ENCODE measurements around the gene EML6. TPM values are rescaled to one million over a fixed set of nuclear protein-coding genes. Genes with fewer than 3 reads are reported as not detected.
A peak's percentile ranks its signal among the peaks of the same experiment; 100 is the strongest.

The EML6 gene
- total and polyA plus RNA-seq, 4 donors: 0.94 to 5.1 (median 2.0) TPM

GRCh38 chr2:54977149-54977548 is 253.7 kb downstream of the EML6 start:
- WGBS, 2 donors: 26 to 34% methylated on average over 2 of the region's 2 CpGs
- Histone ChIP-seq H3K4me1 (ENCODE audit: control insufficient read depth in 5 of 5, insufficient read depth in 5 of 5, low read length in 5 of 5) (peaks cover 0 to 24% (median 9%) of the 10 kb centered on the region in 5 donors), H3K9me3 (ENCODE audit: control insufficient read depth in 4 of 4, insufficient read depth in 3 of 4, low read length in 3 of 4) (no peaks in the 10 kb centered on the region), H3K9ac (ENCODE audit: insufficient read depth in 1 of 2, low read length in 2 of 2) (no peak overlapping the region), H3K4me3 (no peak overlapping the region), H3K27me3 (ENCODE audit: control insufficient read depth in 3 of 3, insufficient read depth in 3 of 3, low read length in 2 of 3) (no peaks in the 10 kb centered on the region), H3K27ac (ENCODE audit: low read depth in 1 of 2, low read length in 1 of 2) (no peak overlapping the region), H3K36me3 (ENCODE audit: control insufficient read depth in 4 of 4, insufficient read depth in 4 of 4, low read length in 4 of 4) (peaks cover 3 to 8% (median 5%) of the 10 kb centered on the region in 4 donors)
- peak in 2 of 3 donors; percentile 54 to 76 for DNase-seq
- ATAC-seq (ENCODE audit: insufficient read depth, low FRiP score): no peak
- TF ChIP-seq CTCF (IDR thresholded peaks at IDR 0.05; ENCODE audit: control extremely low read depth, extremely low read depth): no peak

GRCh38 chr2:54979321-54980044 is 256.0 kb downstream of the EML6 start:
- H3K4me1 ChIP-seq (ENCODE audit: control insufficient read depth in 5 of 5, insufficient read depth in 5 of 5, low read length in 5 of 5): peaks cover 0 to 31% (median 9%) of the 10 kb centered on the region in 5 donors
- H3K9me3 ChIP-seq (ENCODE audit: control insufficient read depth in 4 of 4, insufficient read depth in 3 of 4, low read length in 3 of 4): no peaks in the 10 kb centered on the region
- H3K27me3 ChIP-seq (ENCODE audit: control insufficient read depth in 3 of 3, insufficient read depth in 3 of 3, low read length in 2 of 3): no peaks in the 10 kb centered on the region
- H3K4me3 ChIP-seq: no peak overlapping the region
- 41 to 43% methylated on average over 4 of the region's 4 CpGs for WGBS, 2 donors
- H3K9ac ChIP-seq (ENCODE audit: insufficient read depth in 1 of 2, low read length in 2 of 2): no peak overlapping the region
- no peak overlapping the region for H3K27ac ChIP-seq (ENCODE audit: low read depth in 1 of 2, low read length in 1 of 2)
- ATAC-seq (ENCODE audit: insufficient read depth, low FRiP score): no peak
- H3K36me3 ChIP-seq (ENCODE audit: control insufficient read depth in 4 of 4, insufficient read depth in 4 of 4, low read length in 4 of 4): peaks cover 4 to 12% (median 8%) of the 10 kb centered on the region in 4 donors
- peak; percentile 64 to 81 (median 64) for DNase-seq
- no peak for TF ChIP-seq CTCF (IDR thresholded peaks at IDR 0.05; ENCODE audit: control extremely low read depth, extremely low read depth)

- ATAC-seq (ENCODE audit: insufficient read depth, low FRiP score) (no peak), DNase-seq (peak in 1 of 3 donors; percentile 37)
- 51 to 66% methylated on average over 2 of the region's 2 CpGs for WGBS, 2 donors
- H3K4me3 ChIP-seq: no peak overlapping the region
- H3K9me3 ChIP-seq (ENCODE audit: control insufficient read depth in 4 of 4, insufficient read depth in 3 of 4, low read length in 3 of 4): no peaks in the 10 kb centered on the region
- TF ChIP-seq CTCF (IDR thresholded peaks at IDR 0.05; ENCODE audit: control extremely low read depth, extremely low read depth): no peak
- no peaks in the 10 kb centered on the region for H3K27me3 ChIP-seq (ENCODE audit: control insufficient read depth in 3 of 3, insufficient read depth in 3 of 3, low read length in 2 of 3)
- H3K27ac ChIP-seq (ENCODE audit: low read depth in 1 of 2, low read length in 1 of 2): no peak overlapping the region
- H3K4me1 ChIP-seq (ENCODE audit: control insufficient read depth in 5 of 5, insufficient read depth in 5 of 5, low read length in 5 of 5): peaks cover 0 to 23% (median 8%) of the 10 kb centered on the region in 5 donors
- peaks cover 4 to 11% (median 9%) of the 10 kb centered on the region in 4 donors for H3K36me3 ChIP-seq (ENCODE audit: control insufficient read depth in 4 of 4, insufficient read depth in 4 of 4, low read length in 4 of 4)
- H3K9ac ChIP-seq (ENCODE audit: insufficient read depth in 1 of 2, low read length in 2 of 2): no peak overlapping the region
These were observed 257.9 kb downstream of the EML6 start for GRCh38 chr2:54981385-54981784.
